GM12892 (cell line): ENCODE data around the gene DOCK1.
"Not testable (repeated sequence)": the region's sequence is repeated elsewhere in the genome, so short reads cannot be mapped to it uniquely, and the experiment has no call there.

Experiments
- POLR2A ChIP-seq: IDR thresholded peaks from 2 replicates; pipeline ENCODE4 v1.6.1; 2011; ENCODE audit warnings: low read depth, low read length, control low read depth
- TAF1 ChIP-seq: IDR thresholded peaks from 2 replicates; pipeline ENCODE4 v1.6.1; 2011; ENCODE audit warnings: low read depth, mild to moderate bottlenecking, control low read depth, low read length, borderline replicate concordance

DNA sequence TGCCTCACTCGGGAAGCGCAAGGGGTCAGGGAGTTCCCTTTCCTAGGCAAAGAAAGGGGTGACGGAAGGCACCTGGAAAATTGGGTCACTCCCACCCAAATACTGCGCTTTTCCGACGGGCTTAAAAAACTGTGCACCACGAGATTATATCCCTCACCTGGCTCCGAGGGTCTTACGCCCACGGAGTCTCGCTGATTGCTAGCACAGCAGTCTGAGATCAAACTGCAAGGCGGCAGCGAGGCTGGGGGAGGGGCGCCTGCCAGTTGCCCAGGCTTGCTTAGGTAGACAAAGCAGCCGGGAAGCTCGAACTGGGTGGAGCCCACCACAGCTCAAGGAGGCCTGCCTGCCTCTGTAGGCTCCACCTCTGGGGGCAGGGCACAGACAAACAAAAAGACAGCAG lies 23.2 kb upstream of the DOCK1 start:
- TF ChIP-seq POLR2A, TAF1: not testable (repeated sequence)
